Measurements from ENCODE around the gene LRRC3B.

LRRC3B gene

GRCh38 chr3:26687466-26687865, 64.9 kb downstream of the LRRC3B start:
- no peaks in the 10 kb centered on the region for H3K9me3 ChIP-seq
- H3K27ac ChIP-seq = no peak overlapping the region
- no peaks in the 10 kb centered on the region for H3K27me3 ChIP-seq
- DNase-seq = no peak
- intact Hi-C loops (cut with DNase I; ENCODE audit: low total_unique reads) = no loop called here
- no peaks in the 10 kb centered on the region for H3K4me1 ChIP-seq
- H3K36me3 ChIP-seq = no peaks in the 10 kb centered on the region
- TF ChIP-seq CTCF (IDR thresholded peaks at IDR 0.05) = no peak
- no peak overlapping the region for H3K4me3 ChIP-seq

GRCh38 chr3:26699553-26699952, 77.0 kb downstream of the LRRC3B start:
- Histone ChIP-seq H3K27me3 (no peaks in the 10 kb centered on the region), H3K4me3 (no peak overlapping the region), H3K36me3 (no peaks in the 10 kb centered on the region), H3K9me3 (no peaks in the 10 kb centered on the region), H3K4me1 (no peaks in the 10 kb centered on the region), H3K27ac (no peak overlapping the region)
- no peak for TF ChIP-seq CTCF (IDR thresholded peaks at IDR 0.05)
- DNase-seq = no peak
- intact Hi-C loops (cut with DNase I; ENCODE audit: low total_unique reads) = no loop called here

- Histone ChIP-seq H3K4me3 (no peak overlapping the region), H3K27me3 (no peaks in the 10 kb centered on the region), H3K4me1 (no peaks in the 10 kb centered on the region), H3K27ac (no peak overlapping the region), H3K9me3 (no peaks in the 10 kb centered on the region), H3K36me3 (no peaks in the 10 kb centered on the region)
- DNase-seq = no peak
- intact Hi-C loops (cut with DNase I; ENCODE audit: low total_unique reads) = no loop called here
- TF ChIP-seq CTCF (IDR thresholded peaks at IDR 0.05) = no peak
Measured at GRCh38 chr3:26703519-26703918, 80.9 kb downstream of the LRRC3B start.

- H3K4me1 ChIP-seq = no peaks in the 10 kb centered on the region
- DNase-seq = no peak
- H3K9me3 ChIP-seq = no peaks in the 10 kb centered on the region
- intact Hi-C loops (cut with DNase I; ENCODE audit: low total_unique reads) = no loop called here
- H3K27me3 ChIP-seq = no peaks in the 10 kb centered on the region
- H3K4me3 ChIP-seq = no peak overlapping the region
- no peaks in the 10 kb centered on the region for H3K36me3 ChIP-seq
- no peak for TF ChIP-seq CTCF (IDR thresholded peaks at IDR 0.05)
- H3K27ac ChIP-seq = no peak overlapping the region
Measured at GRCh38 chr3:26704736-26705135, 82.2 kb downstream of the LRRC3B start.

- no peak overlapping the region for H3K27ac ChIP-seq
- no peaks in the 10 kb centered on the region for H3K27me3 ChIP-seq
- DNase-seq = no peak
- no peaks in the 10 kb centered on the region for H3K4me1 ChIP-seq
- H3K36me3 ChIP-seq = no peaks in the 10 kb centered on the region
- H3K9me3 ChIP-seq = no peaks in the 10 kb centered on the region
- no peak for TF ChIP-seq CTCF (IDR thresholded peaks at IDR 0.05)
- intact Hi-C loops (cut with DNase I; ENCODE audit: low total_unique reads) = no loop called here
- no peak overlapping the region for H3K4me3 ChIP-seq
Measured at GRCh38 chr3:26708501-26708900, 85.9 kb downstream of the LRRC3B start.

All from tibial artery (tissue), 4 donors.